ENCODE results near the gene NF1.

DNA sequence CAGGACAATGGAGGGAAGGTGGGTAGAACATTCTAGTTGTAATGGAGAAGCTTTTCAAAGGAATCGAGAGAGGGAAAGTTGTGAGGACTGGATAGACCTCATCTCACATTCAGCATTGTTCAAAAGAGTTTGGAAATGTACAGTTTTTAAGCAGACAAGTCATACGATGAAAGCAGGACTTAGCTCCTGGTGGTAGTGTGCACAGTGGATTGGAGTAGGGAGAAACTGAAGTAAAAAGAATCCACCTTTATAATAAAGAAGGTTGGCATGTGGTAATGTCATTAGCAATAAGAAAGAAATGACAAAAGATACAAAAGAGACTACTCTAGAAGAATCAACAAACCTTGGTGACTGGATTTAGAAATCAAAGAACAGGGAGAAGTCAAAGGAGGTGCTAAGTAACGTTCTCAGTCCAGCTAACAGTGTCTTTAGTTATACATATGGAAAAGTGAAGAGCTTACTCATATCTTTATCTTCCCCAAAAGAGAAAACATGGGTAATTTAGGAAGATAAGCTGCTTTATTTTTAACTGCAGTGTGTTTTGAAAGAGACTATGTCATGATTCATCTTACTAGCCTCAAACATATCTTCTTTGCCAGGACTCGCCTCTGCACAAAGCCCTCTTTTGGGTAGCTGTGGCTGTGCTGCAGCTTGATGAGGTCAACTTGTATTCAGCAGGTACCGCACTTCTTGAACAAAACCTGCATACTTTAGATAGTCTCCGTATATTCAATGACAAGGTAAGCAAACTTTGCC, 245.3 kb downstream of the NF1 start:
- TF ChIP-seq, protein P1, sequence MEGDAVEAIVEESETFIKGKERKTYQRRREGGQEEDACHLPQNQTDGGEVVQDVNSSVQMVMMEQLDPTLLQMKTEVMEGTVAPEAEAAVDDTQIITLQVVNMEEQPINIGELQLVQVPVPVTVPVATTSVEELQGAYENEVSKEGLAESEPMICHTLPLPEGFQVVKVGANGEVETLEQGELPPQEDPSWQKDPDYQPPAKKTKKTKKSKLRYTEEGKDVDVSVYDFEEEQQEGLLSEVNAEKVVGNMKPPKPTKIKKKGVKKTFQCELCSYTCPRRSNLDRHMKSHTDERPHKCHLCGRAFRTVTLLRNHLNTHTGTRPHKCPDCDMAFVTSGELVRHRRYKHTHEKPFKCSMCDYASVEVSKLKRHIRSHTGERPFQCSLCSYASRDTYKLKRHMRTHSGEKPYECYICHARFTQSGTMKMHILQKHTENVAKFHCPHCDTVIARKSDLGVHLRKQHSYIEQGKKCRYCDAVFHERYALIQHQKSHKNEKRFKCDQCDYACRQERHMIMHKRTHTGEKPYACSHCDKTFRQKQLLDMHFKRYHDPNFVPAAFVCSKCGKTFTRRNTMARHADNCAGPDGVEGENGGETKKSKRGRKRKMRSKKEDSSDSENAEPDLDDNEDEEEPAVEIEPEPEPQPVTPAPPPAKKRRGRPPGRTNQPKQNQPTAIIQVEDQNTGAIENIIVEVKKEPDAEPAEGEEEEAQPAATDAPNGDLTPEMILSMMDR (IDR thresholded peaks at IDR 0.05), result no peak
- TF ChIP-seq POLR2A (IDR thresholded peaks at IDR 0.05; ENCODE audit: low read depth) (no peak), EP300 (IDR thresholded peaks at IDR 0.05) (no peak)
